NCI-H510A treated with DMSO at 0.1 percent for 48 hours (cell line): ENCODE data around the gene ST7L.
"Not testable (repeated sequence)": the region's sequence is repeated elsewhere in the genome, so short reads cannot be mapped to it uniquely, and the experiment has no call there.

Experiments
- DNase-seq: peaks from one replicate; lab custom pipeline; 2025; lab: John Stamatoyannopoulos, UW

Gene ST7L, protein sequence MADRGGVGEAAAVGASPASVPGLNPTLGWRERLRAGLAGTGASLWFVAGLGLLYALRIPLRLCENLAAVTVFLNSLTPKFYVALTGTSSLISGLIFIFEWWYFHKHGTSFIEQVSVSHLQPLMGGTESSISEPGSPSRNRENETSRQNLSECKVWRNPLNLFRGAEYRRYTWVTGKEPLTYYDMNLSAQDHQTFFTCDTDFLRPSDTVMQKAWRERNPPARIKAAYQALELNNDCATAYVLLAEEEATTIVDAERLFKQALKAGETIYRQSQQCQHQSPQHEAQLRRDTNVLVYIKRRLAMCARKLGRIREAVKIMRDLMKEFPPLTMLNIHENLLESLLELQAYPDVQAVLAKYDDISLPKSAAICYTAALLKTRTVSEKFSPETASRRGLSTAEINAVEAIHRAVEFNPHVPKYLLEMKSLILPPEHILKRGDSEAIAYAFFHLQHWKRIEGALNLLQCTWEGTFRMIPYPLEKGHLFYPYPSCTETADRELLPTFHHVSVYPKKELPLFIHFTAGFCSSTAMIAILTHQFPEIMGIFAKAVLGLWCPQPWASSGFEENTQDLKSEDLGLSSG

DNA sequence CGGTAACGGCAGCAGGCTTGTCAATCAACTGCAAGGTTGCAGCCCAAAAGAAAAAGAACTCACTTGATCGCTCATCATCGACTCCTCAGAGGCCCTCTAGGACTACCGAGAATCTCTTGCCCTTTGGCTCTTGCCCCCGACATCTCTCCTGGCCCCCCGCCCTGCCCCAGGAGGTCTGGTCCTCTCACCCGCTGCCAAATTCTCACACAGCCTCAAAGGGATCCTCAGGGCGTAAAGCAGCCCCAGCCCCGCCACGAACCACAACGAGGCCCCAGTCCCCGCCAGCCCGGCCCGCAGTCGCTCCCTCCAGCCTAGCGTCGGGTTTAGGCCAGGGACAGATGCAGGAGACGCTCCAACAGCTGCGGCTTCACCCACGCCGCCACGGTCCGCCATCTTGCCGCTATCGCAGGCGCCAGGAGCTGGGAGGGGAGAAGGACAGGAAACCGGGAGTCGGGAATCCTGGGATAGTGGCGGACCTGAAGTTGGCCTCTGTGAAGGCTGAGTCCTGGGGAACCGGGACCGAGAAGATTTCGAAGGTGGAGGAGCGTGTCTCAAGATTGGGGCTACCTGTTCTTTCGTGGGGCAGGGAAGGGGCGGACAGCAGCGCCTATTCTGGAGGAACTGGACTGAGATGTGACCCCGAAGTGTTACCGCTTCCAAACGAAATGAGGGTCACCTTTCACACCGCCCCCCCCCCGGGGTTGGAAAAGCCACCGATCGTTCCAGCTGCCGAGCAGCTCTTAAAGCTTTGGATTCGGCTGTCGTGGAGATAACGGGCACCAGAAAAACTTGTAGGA, at the start of gene ST7L:
Gene ST7L, minus strand, starts transcription at position 421 of the 797 bp plus-strand sequence. Its CDS starts 28 bp downstream, at position 393.
- DNase-seq = peak; percentile 58

DNA sequence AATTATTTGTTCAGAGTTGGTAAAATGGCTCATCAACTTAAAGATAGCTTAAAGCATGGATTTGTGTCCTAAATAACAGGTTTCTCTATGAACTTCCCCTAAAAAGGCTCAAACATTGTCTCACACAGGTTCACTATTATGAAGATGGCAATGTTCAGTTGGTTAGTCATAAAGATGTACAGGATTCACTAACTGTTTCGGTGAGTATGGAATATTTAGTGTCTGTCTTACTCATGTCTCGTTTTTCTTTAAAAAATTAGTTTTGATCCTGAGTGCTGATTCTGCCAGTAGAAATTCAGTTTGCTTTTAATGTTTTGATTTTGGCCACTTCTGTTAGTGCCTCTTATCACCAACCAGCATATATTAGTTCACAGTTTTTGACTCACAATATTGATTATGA, 48.0 kb upstream of the ST7L start:
- no peak for DNase-seq

DNA sequence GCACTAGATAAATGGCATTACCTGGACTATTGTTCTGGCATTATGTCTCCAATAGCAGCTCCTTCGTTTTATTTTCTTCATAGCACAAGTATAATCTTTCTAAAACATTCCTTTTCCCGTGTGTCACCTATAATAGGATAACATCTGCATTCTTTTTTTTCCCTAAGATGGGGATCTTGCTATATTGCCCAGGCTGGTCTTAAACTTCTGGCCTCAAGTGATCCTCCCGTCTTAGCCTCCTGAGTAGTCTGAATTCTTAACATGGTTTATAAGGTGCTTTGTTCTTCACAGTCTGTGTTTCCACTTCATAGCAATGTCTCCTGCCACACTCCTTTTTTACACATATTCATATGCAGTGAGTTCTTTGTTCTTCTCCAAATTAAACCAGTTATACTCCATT, 46.9 kb upstream of the ST7L start:
- no peak for DNase-seq

DNA sequence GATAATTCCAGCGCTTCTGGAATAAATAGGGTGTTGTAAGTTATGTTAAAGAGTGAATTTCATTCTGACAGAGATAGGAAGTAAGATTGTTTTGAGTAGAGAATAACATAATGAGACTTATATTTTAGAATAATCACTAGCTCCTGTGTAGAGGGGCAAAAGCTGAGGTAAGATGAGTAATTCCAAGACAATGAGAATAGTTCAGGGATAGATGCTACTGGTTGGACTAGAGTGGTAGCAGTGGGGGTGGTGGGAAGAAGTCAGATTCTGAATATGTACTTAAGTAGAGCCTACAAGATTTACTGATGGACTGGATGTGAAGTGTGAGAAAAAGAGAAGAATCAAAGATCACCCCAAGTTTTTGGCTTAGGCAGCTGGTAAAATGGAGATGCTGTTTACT, 32.3 kb upstream of the ST7L start:
- DNase-seq = no peak

DNA sequence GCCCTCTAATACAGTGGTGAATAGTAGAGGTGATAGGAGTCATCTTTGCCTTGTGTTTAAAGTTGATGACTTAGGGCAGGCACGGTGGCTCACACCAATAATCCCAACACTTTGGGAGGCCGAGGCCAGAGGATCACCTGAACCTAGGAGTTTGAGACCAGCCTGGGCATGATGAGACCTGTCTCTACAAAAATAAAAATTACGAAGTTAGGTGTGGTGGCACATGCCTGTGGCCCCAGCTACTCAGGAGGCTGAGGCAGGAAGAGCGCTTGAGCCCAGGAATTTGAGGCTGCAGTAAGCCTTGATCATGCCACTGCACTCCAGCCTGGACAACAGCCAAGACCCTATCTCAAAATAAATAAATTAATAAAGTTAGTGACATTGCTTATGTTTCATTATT, 27.3 kb upstream of the ST7L start:
- DNase-seq = no peak

DNA sequence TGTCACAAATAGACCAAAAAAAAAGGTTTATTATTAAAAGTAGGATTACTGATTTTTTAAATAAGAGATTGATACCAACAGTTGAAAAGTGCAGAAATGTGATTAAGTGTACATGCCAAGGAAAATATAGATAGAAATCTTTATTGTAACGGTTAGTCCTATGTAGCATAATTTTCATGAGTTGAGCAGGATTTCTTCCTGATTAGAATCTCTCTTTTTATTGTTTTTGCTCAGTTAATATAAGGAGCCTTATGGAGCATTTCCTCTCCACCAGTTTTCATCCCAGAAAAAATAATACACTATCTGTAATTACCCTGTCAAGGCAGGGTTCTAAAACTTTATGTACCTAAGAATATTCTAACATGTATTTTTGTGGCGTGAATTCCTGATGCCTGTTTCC, 24.1 kb upstream of the ST7L start:
- no peak for DNase-seq

DNA sequence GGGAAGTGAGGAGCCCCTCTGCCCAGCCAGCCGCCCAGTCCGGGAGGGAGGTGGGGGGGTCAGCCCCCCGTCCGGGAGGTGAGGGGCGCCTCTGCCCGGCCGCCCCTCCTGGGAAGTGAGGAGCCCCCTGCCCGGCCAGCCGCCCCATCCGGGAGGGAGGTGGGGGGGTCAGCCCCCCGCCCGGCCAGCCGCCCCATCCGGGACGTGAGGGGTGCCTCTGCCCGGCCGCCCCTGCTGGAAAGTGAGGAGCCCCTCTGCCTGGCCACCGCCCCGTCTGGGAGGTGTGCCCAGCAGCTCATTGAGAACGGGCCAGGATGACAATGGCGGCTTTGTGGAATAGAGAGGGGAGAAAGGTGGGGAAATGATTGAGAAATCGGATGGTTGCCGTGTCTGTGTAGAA, 21.5 kb upstream of the ST7L start:
- not testable (repeated sequence) for DNase-seq

DNA sequence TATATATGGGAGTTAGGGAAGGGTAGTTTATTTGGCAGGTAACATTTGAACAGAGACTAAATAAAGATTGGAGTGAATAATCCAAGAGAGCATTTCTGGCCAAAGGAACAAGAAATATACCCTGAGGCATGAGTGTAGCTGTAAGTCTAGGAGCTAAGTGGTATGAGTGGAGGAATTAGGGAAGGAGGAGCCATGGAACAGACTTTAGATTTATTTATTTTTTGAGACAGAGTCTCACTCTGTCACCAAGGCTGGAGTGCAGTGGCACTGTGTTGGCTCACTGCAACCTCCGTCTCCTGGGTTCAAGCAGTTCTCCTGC, 19.1 kb upstream of the ST7L start:
- DNase-seq = no peak

DNA sequence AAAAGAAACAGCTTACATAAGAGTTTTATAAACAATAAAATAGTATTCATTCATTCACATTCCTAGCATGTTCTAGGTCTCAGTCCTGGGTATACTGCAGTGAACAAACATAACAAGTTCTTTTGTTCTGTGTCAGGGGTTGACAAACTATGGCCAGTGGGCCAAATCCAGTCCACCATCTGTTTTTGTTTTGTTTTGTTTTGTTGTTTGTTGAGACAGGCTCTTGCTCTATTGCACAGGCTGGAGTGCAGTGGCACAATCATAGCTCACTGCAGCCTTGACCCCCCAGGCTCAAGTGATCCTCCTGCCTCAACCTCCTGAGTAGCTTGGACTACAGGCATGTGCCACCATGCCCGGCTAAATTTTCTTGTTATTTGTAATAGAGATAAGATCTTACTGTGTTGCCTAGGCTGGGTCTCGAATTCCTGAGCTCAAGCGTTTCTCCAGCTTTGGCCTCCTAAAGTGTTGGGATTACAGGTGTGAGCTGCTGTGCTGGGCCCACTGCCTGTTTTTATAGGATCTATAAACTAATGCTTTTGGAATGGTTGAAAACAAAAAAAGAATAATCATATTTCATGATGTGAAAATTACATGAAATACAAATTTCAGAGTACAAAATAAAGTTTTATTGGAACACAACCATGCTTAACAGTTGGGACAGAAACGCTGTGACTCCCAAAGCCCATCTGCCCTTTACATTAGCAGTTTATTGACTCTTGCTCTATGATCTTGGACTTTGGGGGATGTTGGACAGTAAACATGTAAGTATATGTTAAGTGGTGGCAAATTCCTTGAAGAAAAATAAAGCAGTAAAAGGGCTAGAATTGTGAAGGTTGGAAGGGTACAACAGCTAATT, 18.5 kb upstream of the ST7L start:
- DNase-seq = no peak

DNA sequence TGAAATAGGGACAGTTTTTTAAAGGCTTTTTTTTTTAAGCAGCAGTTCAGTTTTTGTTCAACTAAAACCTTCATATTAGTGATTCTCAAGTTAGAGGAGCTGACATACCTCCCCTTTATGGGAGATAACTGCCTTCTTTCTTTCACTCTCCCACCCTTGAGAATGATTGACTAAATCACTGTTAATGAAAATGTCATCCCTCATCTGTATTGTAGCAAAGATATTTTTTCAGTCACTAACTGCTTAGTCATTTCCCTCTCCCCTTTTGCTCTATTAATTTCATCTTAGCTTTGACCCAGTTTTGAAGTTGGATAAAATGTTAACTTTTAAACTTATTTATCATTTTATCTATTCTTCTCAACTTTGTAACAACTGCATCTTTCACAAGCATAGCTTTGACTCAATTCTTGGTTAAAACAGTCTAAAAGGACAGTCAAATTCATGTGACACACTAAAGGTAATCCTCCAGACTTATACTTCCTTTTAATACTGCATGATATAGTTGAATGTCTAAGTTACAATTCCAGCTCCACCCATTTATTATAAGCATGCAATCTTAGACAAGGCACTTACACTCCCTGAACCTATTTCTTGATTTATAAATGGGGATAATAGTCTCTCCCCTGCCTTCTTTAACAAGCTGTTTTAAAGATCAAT, 17.8 kb upstream of the ST7L start:
- DNase-seq = no peak

DNA sequence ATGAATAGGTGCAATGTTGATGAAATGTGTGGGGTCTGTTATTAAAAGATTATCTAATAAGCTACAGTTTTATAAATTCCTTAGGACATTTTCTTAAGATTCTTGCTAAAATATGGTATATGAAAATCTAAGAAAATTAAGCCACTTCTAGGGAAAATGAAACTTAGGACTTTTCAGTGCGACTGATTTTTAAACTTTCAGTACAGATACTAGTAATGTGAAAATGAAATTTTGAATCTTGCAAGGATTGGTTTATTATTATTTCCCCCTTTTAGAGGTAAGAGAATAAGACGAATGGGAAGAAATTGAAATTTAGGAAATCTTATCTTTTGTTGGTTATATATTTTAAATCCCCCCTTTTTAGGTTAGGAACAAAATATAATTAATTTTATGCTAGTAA, 17.1 kb upstream of the ST7L start:
- no peak for DNase-seq

DNA sequence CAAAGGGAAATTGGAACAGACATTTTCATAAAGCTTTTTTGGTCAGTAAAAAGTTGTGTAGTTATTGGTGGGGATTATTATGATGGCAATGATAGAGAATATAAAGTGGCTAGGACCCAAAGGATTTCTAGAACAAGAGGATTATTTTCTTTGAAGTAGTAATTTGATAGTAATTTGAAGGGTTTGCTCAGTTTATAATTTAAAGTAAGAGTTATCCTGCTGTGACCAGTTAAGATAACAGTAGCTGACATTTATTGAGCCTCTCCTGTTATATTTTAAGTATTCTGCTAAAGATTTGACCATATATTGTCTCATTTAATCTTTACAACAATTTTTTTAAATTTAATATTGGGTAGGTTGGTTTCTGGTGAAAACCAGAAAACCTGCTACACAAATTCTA, 15.4 kb upstream of the ST7L start:
- no peak for DNase-seq

DNA sequence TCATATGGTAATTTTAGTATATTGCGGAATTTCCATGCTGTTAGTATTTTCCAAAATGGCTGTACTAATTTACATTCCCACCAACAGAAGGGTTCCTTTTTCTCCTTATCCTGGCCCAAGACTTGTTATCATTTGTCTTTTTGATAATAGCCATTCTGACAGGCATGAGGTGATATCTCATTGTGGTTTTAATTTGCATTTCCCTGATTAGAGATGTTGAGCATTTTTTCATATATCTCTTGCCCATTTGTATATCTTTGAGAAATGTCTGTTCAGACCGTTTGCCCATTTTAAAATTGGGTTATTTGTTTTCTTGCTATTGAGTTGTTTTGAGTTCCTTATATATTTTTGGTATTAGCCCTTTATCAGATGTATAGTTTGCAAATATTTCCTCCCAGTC, 14.7 kb upstream of the ST7L start:
- no peak for DNase-seq

DNA sequence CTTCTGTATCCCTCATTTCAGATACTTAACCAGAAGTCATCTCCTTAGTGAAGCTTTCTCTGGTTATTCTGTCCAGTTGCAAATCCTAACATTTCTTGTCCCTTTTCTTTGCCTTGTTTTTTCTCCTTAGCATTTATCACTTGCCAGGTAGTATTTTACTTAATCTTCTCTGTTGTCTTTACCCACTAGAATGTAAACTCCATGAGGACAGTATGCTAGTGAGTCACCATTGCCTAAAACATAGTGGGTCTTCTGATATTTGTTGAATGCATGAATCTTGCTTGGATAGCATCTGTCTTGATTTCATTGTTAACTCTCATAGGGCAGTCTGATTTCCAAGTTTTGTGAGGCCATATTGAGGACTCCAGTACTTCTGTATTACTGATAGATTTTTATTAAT, 10.3 kb upstream of the ST7L start:
- no peak for DNase-seq

DNA sequence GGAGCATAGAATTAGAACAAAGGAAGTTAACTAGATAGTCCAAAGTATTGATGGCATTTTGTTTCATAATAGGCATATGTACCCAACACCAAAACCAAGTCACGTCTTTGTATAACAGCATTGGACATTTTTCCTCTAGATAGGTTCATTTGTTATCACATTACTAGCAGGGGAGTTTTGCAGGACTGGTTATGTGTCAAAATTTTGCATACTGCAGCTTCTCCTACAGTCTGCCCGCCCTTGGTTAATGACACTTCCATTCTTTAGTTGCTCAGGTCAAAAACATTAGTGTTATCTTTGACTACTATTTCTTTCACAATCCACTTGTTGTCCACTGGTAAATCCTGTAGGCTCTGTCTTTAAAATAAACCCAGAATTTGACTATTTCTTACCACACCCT, 9.6 kb upstream of the ST7L start:
- DNase-seq = no peak

DNA sequence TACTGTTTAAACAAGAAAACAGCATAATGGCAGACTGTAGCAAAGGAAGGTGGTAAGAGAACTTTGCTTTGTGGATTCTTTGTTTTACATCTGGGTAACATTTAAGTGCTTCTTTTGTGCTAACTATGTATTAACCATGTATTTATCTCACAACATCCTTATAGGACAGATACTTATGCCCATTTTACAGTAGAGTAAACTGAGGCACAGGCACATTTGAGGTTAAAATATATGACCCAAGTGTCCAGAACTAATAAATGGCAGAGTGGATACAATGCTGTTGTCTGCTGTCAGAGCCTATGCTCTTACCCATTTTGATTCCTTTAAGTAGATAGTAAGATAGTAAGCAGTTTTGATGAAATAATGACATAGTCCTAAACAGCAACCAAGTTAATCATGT, 7.9 kb upstream of the ST7L start:
- DNase-seq = no peak

DNA sequence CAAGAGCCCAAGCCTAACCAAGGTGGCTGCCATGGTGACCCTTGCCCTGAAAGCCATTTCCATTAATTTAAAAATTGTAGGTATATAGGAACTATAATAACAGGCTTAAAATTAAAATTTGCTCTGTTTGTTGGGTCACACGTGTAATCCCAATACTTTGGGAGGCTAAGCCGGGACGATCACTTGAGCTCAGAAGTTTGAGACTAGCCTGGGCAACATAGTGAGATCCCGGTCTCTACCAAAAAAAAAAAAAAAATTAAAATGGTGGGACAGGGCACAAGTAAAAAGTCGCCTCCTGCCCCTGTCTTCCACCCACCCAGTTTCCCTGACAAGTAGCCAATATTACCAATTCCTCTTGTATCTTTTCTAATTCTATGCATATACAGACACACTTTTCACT, 7.3 kb upstream of the ST7L start:
- DNase-seq = no peak

DNA sequence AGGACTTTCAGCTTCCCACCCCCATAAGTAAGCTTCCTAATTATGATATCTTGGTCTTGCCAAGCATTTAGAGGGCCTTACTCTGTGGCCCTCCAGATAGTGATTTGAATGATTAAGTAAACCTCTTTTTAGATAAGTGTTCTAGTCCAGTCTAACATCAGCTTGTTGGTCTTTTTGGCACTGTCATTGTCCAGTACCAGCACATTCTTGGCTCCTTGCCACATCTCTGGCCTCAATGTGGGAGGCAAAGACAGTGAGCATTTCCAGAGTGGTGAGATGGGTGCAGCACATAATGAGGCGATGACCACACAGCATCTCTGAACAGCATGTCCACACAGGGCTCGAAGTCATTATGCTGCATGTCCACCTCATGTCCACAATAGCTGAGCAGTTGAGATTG, 6.8 kb upstream of the ST7L start:
- DNase-seq = no peak

DNA sequence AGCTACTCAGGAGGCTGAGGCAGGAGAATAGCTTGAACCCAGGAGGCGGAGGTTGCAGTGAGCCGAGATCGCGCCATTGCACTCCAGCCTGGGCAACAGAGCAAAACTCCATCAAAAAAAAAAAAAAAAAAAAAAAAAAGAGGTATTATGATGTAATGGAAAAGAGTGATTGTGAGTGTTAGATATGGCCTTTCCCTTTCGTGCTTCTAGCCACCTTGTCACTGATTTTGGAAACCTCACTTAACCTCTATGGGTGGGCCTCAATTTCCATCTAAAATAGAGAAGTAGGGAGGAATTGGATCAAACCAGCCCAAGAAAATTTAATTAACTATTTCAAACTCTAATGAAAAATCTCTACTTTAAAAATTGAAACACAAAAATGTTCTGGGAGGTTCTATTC, 5.6 kb upstream of the ST7L start:
- not testable (repeated sequence) for DNase-seq

DNA sequence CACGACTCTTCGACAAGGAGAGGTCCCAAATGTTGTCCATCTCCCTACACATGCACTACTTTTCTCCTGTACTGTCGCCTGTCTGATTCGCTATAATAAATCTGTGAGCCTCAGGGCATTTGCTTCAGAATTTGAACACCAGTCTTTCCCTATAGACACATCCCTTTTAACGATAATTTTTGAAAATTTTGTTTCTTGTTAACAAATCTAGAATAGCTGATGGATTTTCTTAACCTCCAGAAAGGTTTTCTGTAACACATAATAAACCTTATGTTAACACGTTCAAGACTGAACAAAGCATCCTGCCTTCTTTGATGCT, 1.4 kb upstream of the ST7L start:
- no peak for DNase-seq

DNA sequence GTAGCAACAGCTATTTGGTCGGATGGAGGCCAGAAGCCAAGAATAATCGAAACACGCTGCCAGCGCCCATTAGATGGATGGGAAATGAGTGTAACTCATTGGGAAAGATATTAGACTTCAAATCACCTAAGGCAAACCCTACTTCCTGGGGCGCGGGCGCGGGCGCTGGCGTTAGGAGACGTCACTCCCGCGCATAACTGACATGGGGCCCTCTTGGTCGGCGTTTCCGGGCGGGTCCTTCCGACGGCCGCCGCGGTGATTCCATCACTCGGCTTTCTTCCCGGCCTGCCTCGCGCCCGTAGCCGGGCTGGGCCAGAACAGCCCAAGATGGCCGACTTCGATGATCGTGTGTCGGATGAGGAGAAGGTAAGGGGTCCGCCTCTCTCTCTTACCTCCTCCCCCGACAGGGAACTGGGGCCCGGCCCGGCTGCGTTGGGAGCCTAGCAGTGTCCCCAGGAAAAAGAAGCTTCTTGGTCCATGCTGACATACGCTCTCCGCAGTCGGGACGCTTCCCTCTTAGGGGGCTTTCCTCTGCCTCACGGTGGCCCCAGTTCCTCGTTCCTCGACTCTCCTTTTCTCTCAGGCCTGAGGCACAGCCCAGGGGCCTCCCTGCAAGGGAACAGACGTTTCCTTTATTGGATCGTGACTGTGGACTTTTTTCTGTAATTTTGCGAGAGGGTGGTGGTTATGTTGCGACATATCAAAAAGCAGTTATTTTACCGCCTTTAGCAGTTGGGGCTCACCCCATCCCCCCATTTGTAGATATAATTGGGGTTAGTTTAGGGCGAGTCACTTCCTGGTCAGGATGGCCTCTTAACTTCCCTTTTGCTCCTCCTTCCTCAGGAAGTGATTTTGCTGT, 806 bp upstream of the ST7L start, which contains the start of gene CAPZA1:
Gene CAPZA1, plus strand, starts transcription at position 315 of the 859 bp plus-strand sequence. Its CDS starts 13 bp downstream, at position 328.
- peak; percentile 85 for DNase-seq
